ENCODE results near the gene SLC25A22.
A peak's percentile ranks its signal among the peaks of the same experiment; 100 is the strongest.

SLC25A22 gene

GRCh38 chr11:829847-830294 lies 31.8 kb upstream of the SLC25A22 start:
- peak overlapping the region; percentile 18 to 19 for H3K4me3 ChIP-seq (replicated peaks in 1 of 2; ENCODE audit: low read depth in 2 of 2, low read length in 2 of 2)
- DNase-seq (ENCODE audit: low read depth in 2 of 2): no peak
- TF ChIP-seq CTCF (IDR thresholded peaks at IDR 0.05; ENCODE audit: low read depth, low read length): no peak

GRCh38 chr11:829176-829846 lies 31.2 kb upstream of the SLC25A22 start:
- H3K4me3 ChIP-seq (replicated peaks in 1 of 2; ENCODE audit: low read depth in 2 of 2, low read length in 2 of 2): peak overlapping the region; percentile 11 to 18
- no peak for DNase-seq (ENCODE audit: low read depth in 2 of 2)
- no peak for TF ChIP-seq CTCF (IDR thresholded peaks at IDR 0.05; ENCODE audit: low read depth, low read length)

GRCh38 chr11:828506-829175 lies 30.6 kb upstream of the SLC25A22 start:
- H3K4me3 ChIP-seq (replicated peaks in 1 of 2; ENCODE audit: low read depth in 2 of 2, low read length in 2 of 2): no peak overlapping the region
- TF ChIP-seq CTCF (IDR thresholded peaks at IDR 0.05; ENCODE audit: low read depth, low read length): no peak
- no peak for DNase-seq (ENCODE audit: low read depth in 2 of 2)

- peak within 1 kb of the TSS in 1 of 2 donors; percentile 22 for H3K4me3 ChIP-seq (replicated peaks in 1 of 2; ENCODE audit: low read depth in 2 of 2, low read length in 2 of 2)
- no peak for DNase-seq (ENCODE audit: low read depth in 2 of 2)
- TF ChIP-seq CTCF (IDR thresholded peaks at IDR 0.05; ENCODE audit: low read depth, low read length): no peak
These were observed 29.8 kb upstream of the SLC25A22 start, which contains the start of gene CRACR2B for GRCh38 chr11:827897-828192. CRACR2B (plus strand) TSS chr11:827919; CDS start chr11:828608, 689 bp downstream.

- DNase-seq (ENCODE audit: low read depth in 2 of 2): no peak
- no peak for TF ChIP-seq CTCF (IDR thresholded peaks at IDR 0.05; ENCODE audit: low read depth, low read length)
- peak overlapping the region in 1 of 2 donors; percentile 22 for H3K4me3 ChIP-seq (replicated peaks in 1 of 2; ENCODE audit: low read depth in 2 of 2, low read length in 2 of 2)
These were observed 29.2 kb upstream of the SLC25A22 start for GRCh38 chr11:827146-827896.

- DNase-seq (ENCODE audit: low read depth in 2 of 2): no peak
- TF ChIP-seq CTCF (IDR thresholded peaks at IDR 0.05; ENCODE audit: low read depth, low read length): no peak
- H3K4me3 ChIP-seq (replicated peaks in 1 of 2; ENCODE audit: low read depth in 2 of 2, low read length in 2 of 2): peak overlapping the region in 1 of 2 donors; percentile 22
These were observed 28.7 kb upstream of the SLC25A22 start for GRCh38 chr11:826836-827145.

All from cardiac fibroblast (primary cell).